T-cell (primary cell): ENCODE measurements around the gene DNAJC25. TPM values are rescaled to one million over a fixed set of nuclear protein-coding genes. Genes with fewer than 3 reads are reported as not detected.

Experiments
- ATAC-seq, 4 experiments: fragments of 200-7000 bp in 3 of 4; fragments of 150-1000 bp in 1 of 4; cut with Tn5 transposase; replicated peaks in 1 of 4; 1 replicate in 3 of 4; 2 replicates in 1 of 4; pipeline ENCODE4 v1.10.0; 2021; ENCODE audit warnings: moderate library complexity in 3 of 4, mild to moderate bottlenecking in 2 of 4, moderate number of reproducible peaks in 1 of 4
- CTCF ChIA-PET, 2 donors: fragments of 300-600 bp; sonication (Branson Sonifier 250); formaldehyde crosslinking; loops; one replicate each; lab custom pipeline; 2022; ENCODE audit warnings: antibody characterized with exemption in 2 of 2; lab: Charles Lee
- POLR2A ChIA-PET, 2 donors: fragments of 300-600 bp; sonication (Branson Sonifier 250); formaldehyde crosslinking; loops; one replicate each; lab custom pipeline; 2022; ENCODE audit warnings: antibody characterized with exemption in 2 of 2; lab: Charles Lee
- DNase-seq, 35 experiments: peaks; one replicate each; pipeline versions ENCODE4 v3.0.0 to v3.0.0-alpha.2; 2013 to 2023
- H3K27ac ChIP-seq: one replicate; pipeline ENCODE4 v1.5.1; 2013; ENCODE audit warnings: low read length
- H3K27me3 ChIP-seq, 2 experiments: replicated peaks in 1 of 2; 1 replicate in 1 of 2; 2 replicates in 1 of 2; pipeline versions ENCODE4 v1.6.1 to v1.7.0; 2013; ENCODE audit warnings: low read length in 1 of 2, mixed read lengths in 1 of 2; ENCODE audit not compliant: control insufficient read depth in 2 of 2, insufficient read depth in 2 of 2; ENCODE audit errors: extremely low read depth in 1 of 2
- H3K36me3 ChIP-seq, 2 donors: 1 replicate in 1 of 2; 2 replicates in 1 of 2; pipeline versions ENCODE4 v1.6.1 to v1.7.0; 2013; ENCODE audit warnings: low read length in 1 of 2; ENCODE audit not compliant: control insufficient read depth in 2 of 2, insufficient read depth in 1 of 2; ENCODE audit errors: extremely low read depth in 1 of 2
- H3K4me1 ChIP-seq, 2 experiments: 1 replicate in 1 of 2; 2 replicates in 1 of 2; pipeline versions ENCODE4 v1.6.1 to v1.7.0; 2013; ENCODE audit warnings: low read length in 2 of 2, mixed read lengths in 1 of 2; ENCODE audit not compliant: insufficient read depth in 2 of 2, control insufficient read depth in 1 of 2; ENCODE audit errors: extremely low read depth in 1 of 2
- H3K4me3 ChIP-seq, 2 donors: 1 replicate in 1 of 2; 2 replicates in 1 of 2; pipeline versions ENCODE4 v1.5.1 to v1.7.0; 2013; ENCODE audit warnings: mild to moderate bottlenecking in 2 of 2, low read length in 1 of 2, moderate library complexity in 1 of 2; ENCODE audit not compliant: control insufficient read depth in 1 of 2; ENCODE audit errors: extremely low read depth in 1 of 2
- H3K9me3 ChIP-seq: 2 replicates; pipeline ENCODE4 v1.7.0; 2013
- H3K27ac Mint-ChIP-seq, 2 donors: one replicate each; pipeline ENCODE4 v1.8.0; 2020 to 2021; ENCODE audit warnings: mild to moderate bottlenecking in 2 of 2, mixed read lengths in 2 of 2
- H3K27me3 Mint-ChIP-seq, 2 donors: one replicate each; pipeline ENCODE4 v1.8.0; 2021 to 2022; ENCODE audit warnings: mixed read lengths in 2 of 2
- H3K36me3 Mint-ChIP-seq: one replicate; pipeline ENCODE4 v1.8.0; 2021; ENCODE audit warnings: mixed read lengths
- H3K4me1 Mint-ChIP-seq, 3 donors: one replicate each; pipeline ENCODE4 v1.8.0; 2020 to 2022; ENCODE audit warnings: mixed read lengths in 3 of 3, mild to moderate bottlenecking in 1 of 3
- H3K4me3 Mint-ChIP-seq, 3 donors: one replicate each; pipeline ENCODE4 v1.8.0; 2020 to 2022; ENCODE audit warnings: mild to moderate bottlenecking in 3 of 3, mixed read lengths in 3 of 3, moderate library complexity in 3 of 3
- H3K9me3 Mint-ChIP-seq, 3 donors: one replicate each; pipeline ENCODE4 v1.8.0; 2020 to 2022; ENCODE audit warnings: mixed read lengths in 3 of 3
- WGBS: methylation state at CpG from one replicate; pipeline ENCODE4 v1.1.5; 2013; ENCODE audit warnings: missing lambda C conversion rate; ENCODE audit not compliant: insufficient coverage; 5-methylcytosine and 5-hydroxymethylcytosine counted together
- total RNA-seq, 35 experiments: library from RNA in 6 of 35; stranded (reverse) in 6 of 35; fragments of 120-200 nt in 1 of 35; gene quantifications; one replicate each; pipeline versions ENCODE4 v1.2.1 to v1.2.4 and lab custom pipeline; 2013 to 2026

Gene DNAJC25
- total RNA-seq, 5 donors from 2014 or later (not counting 1 experiment from before 2014, with no cell fraction given), result 2.8 to 5.1 (median 3.6) TPM

GRCh38 chr9:111604054-111604615, 27.0 kb upstream of the DNAJC25 start:
- Histone ChIP-seq H3K27ac (no peak overlapping the region), H3K9me3 (no peaks in the 10 kb centered on the region), H3K4me1 (peaks cover 0 to 8% of the 10 kb centered on the region in 2 experiments), H3K27me3 (peaks cover 0 to 19% of the 10 kb centered on the region in 2 experiments), H3K36me3 (no peaks in the 10 kb centered on the region), H3K4me3 (no peak overlapping the region)
- no peak for ATAC-seq
- no peak for DNase-seq
- ChIA-PET POLR2A (interaction anchor here in 1 of 2 donors (0.5 kb wide), 1 partner anchor 58 kb away, joined by 3 read pairs; no protein-coding TSS in a partner anchor), CTCF (interaction anchor here in 1 of 2 donors (0.6 kb wide), 1 partner anchor 160 kb away, joined by 5 read pairs; no protein-coding TSS in a partner anchor)
- Mint-ChIP-seq H3K27me3 (peaks cover 18 to 34% of the 10 kb centered on the region in 2 donors), H3K27ac (no peak overlapping the region), H3K4me3 (no peak overlapping the region), H3K4me1 (peaks cover 6 to 9% (median 6%) of the 10 kb centered on the region in 3 donors), H3K36me3 (no peaks in the 10 kb centered on the region), H3K9me3 (no peaks in the 10 kb centered on the region)
- 64% methylated on average over 2 of the region's 16 CpGs for WGBS

GRCh38 chr9:111605041-111605559, 26.0 kb upstream of the DNAJC25 start:
- no peak overlapping the region for H3K27ac ChIP-seq
- ChIA-PET POLR2A (no interaction called here), CTCF (interaction anchor here in 1 of 2 donors (0.5 kb wide), 2 partner anchors 8 to 17 kb away, joined by 4 to 5 read pairs; no protein-coding TSS in a partner anchor)
- H3K27me3 ChIP-seq, result peaks cover 0 to 15% of the 10 kb centered on the region in 2 experiments
- ATAC-seq (no peak), DNase-seq (no peak)
- H3K4me3 ChIP-seq, result no peak overlapping the region
- H3K36me3 Mint-ChIP-seq, result no peaks in the 10 kb centered on the region
- H3K36me3 ChIP-seq, result no peaks in the 10 kb centered on the region
- H3K9me3 ChIP-seq, result no peaks in the 10 kb centered on the region
- no peaks in the 10 kb centered on the region for H3K4me1 ChIP-seq
- peaks cover 19 to 30% of the 10 kb centered on the region in 2 donors for H3K27me3 Mint-ChIP-seq
- no peaks in the 10 kb centered on the region for H3K9me3 Mint-ChIP-seq
- WGBS, result 70% methylated on average over 2 of the region's 9 CpGs
- H3K4me1 Mint-ChIP-seq, result peaks cover 0 to under 1% (median 0%) of the 10 kb centered on the region in 3 donors
- no peak overlapping the region for H3K27ac Mint-ChIP-seq
- H3K4me3 Mint-ChIP-seq, result no peak overlapping the region

GRCh38 chr9:111610149-111610548, 21.0 kb upstream of the DNAJC25 start:
- H3K4me3 ChIP-seq, result no peak overlapping the region
- Mint-ChIP-seq H3K9me3 (no peaks in the 10 kb centered on the region), H3K4me3 (no peak overlapping the region), H3K36me3 (no peaks in the 10 kb centered on the region), H3K27ac (no peak overlapping the region), H3K27me3 (peaks cover 36 to 41% of the 10 kb centered on the region in 2 donors), H3K4me1 (no peaks in the 10 kb centered on the region)
- POLR2A ChIA-PET, result no interaction called here
- ATAC-seq (no peak), DNase-seq (no peak)
- H3K27me3 ChIP-seq, result peaks cover 0 to 16% of the 10 kb centered on the region in 2 experiments
- WGBS, result 43% methylated on average over 4 of the region's 5 CpGs
- H3K4me1 ChIP-seq, result no peaks in the 10 kb centered on the region
- CTCF ChIA-PET, result interaction anchor here in 1 of 2 donors (0.7 kb wide), 1 partner anchor 43 kb away, joined by 4 read pairs; no protein-coding TSS in a partner anchor
- H3K36me3 ChIP-seq, result no peaks in the 10 kb centered on the region
- H3K9me3 ChIP-seq, result no peaks in the 10 kb centered on the region
- H3K27ac ChIP-seq, result no peak overlapping the region

GRCh38 chr9:111610845-111611244, 20.3 kb upstream of the DNAJC25 start:
- POLR2A ChIA-PET, result no interaction called here
- H3K27ac ChIP-seq, result no peak overlapping the region
- H3K27me3 ChIP-seq, result peaks cover 0 to 16% of the 10 kb centered on the region in 2 experiments
- H3K9me3 ChIP-seq, result no peaks in the 10 kb centered on the region
- WGBS, result 58% methylated on average over 7 of the region's 7 CpGs
- Mint-ChIP-seq H3K4me3 (no peak overlapping the region), H3K27me3 (peaks cover 39 to 41% of the 10 kb centered on the region in 2 donors), H3K9me3 (no peaks in the 10 kb centered on the region), H3K27ac (no peak overlapping the region), H3K36me3 (no peaks in the 10 kb centered on the region), H3K4me1 (no peaks in the 10 kb centered on the region)
- ATAC-seq (no peak), DNase-seq (no peak)
- CTCF ChIA-PET, result interaction anchor here in 1 of 2 donors (0.7 kb wide), 1 partner anchor 44 kb away, joined by 4 read pairs; no protein-coding TSS in a partner anchor
- H3K4me3 ChIP-seq, result no peak overlapping the region
- H3K36me3 ChIP-seq, result no peaks in the 10 kb centered on the region
- no peaks in the 10 kb centered on the region for H3K4me1 ChIP-seq

GRCh38 chr9:111613436-111614040, 17.6 kb upstream of the DNAJC25 start:
- Mint-ChIP-seq H3K27me3 (peaks cover 37 to 40% of the 10 kb centered on the region in 2 donors), H3K9me3 (no peaks in the 10 kb centered on the region), H3K4me3 (no peak overlapping the region), H3K27ac (no peak overlapping the region), H3K36me3 (no peaks in the 10 kb centered on the region), H3K4me1 (no peaks in the 10 kb centered on the region)
- H3K27me3 ChIP-seq, result peaks cover 0 to 16% of the 10 kb centered on the region in 2 experiments
- ChIA-PET POLR2A (no interaction called here), CTCF (no interaction called here)
- no peaks in the 10 kb centered on the region for H3K36me3 ChIP-seq
- H3K9me3 ChIP-seq, result no peaks in the 10 kb centered on the region
- ATAC-seq (no peak), DNase-seq (no peak)
- H3K4me1 ChIP-seq, result no peaks in the 10 kb centered on the region
- H3K27ac ChIP-seq, result no peak overlapping the region
- 77% methylated on average over 2 of the region's 4 CpGs for WGBS
- H3K4me3 ChIP-seq, result no peak overlapping the region

- Histone ChIP-seq H3K36me3 (no peaks in the 10 kb centered on the region), H3K27ac (no peak overlapping the region), H3K4me1 (no peaks in the 10 kb centered on the region), H3K27me3 (peaks cover 0 to 6% of the 10 kb centered on the region in 2 experiments), H3K4me3 (no peak overlapping the region), H3K9me3 (no peaks in the 10 kb centered on the region)
- POLR2A ChIA-PET, result interaction anchor here in 1 of 2 donors (0.5 kb wide), 1 partner anchor 817 kb away, joined by 3 read pairs; no protein-coding TSS in a partner anchor
- CTCF ChIA-PET, result interaction anchor here (0.6 to 0.7 kb wide), 2 partner anchors 20 to 217 kb away, joined by 3 read pairs; no protein-coding TSS in a partner anchor
- no peak for ATAC-seq
- no CpG with 5 or more reads among the region's 3 CpGs for WGBS
- Mint-ChIP-seq H3K4me3 (no peak overlapping the region), H3K9me3 (no peaks in the 10 kb centered on the region), H3K27ac (no peak overlapping the region), H3K36me3 (no peaks in the 10 kb centered on the region), H3K4me1 (no peaks in the 10 kb centered on the region), H3K27me3 (peaks cover 22 to 23% of the 10 kb centered on the region in 2 donors)
- DNase-seq, result no peak
Observed at GRCh38 chr9:111615928-111616327, 15.2 kb upstream of the DNAJC25 start.
